ENCODE data around the gene RPS4Y1. TPM values are rescaled to one million over a fixed set of nuclear protein-coding genes. Genes with fewer than 3 reads are reported as not detected.

RPS4Y1 gene
- total and polyA plus RNA-seq, 2 of the 8 experiments (the other 6 are each of a cell fraction or from before 2014, with no cell fraction given), result 259 to 790 TPM

GRCh38 chrY:2797991-2798390 lies 43.4 kb upstream of the RPS4Y1 start:
- H4K20me1 ChIP-seq (replicated peaks in 1 of 2; ENCODE audit: control insufficient read depth in 1 of 2, insufficient read depth in 2 of 2, low read length in 2 of 2), result no peaks in the 10 kb centered on the region
- no peaks in the 10 kb centered on the region for H3K9me3 ChIP-seq (ENCODE audit: insufficient read depth in 2 of 2, low read depth in 1 of 2, low read length in 1 of 2)
- H2BK120ac ChIP-seq (replicated peaks; ENCODE audit: low read depth, low read length), result no peak overlapping the region
- no peak overlapping the region for H3K9ac ChIP-seq (replicated peaks in 1 of 4; ENCODE audit: extremely low read depth in 1 of 4, low read depth in 3 of 4, low read length in 3 of 4)
- H3K23me2 ChIP-seq (ENCODE audit: low read depth, low read length), result no peaks in the 10 kb centered on the region
- FAIRE-seq, result no peak
- H2BK20ac ChIP-seq (ENCODE audit: low read length), result no peak overlapping the region
- no peaks in the 10 kb centered on the region for H3K27me3 ChIP-seq (replicated peaks in 1 of 4; ENCODE audit: control insufficient read depth in 3 of 4, extremely low read depth in 1 of 4, insufficient read depth in 3 of 4, low read length in 3 of 4)
- H3K27ac ChIP-seq (ENCODE audit: low read depth, low read length), result no peak overlapping the region
- H3K14ac ChIP-seq (ENCODE audit: insufficient read length), result no peak overlapping the region
- H2BK5ac ChIP-seq (ENCODE audit: low read depth, low read length), result no peak overlapping the region
- no peak overlapping the region for H2AK5ac ChIP-seq (ENCODE audit: low read depth, low read length)
- H3K79me1 ChIP-seq (ENCODE audit: low read depth, low read length), result no peaks in the 10 kb centered on the region
- H3K18ac ChIP-seq (ENCODE audit: extremely low read depth, low read length), result no peak overlapping the region
- no peak overlapping the region for H2AFZ ChIP-seq (ENCODE audit: low read length)
- no peaks in the 10 kb centered on the region for H3K4me1 ChIP-seq (replicated peaks in 1 of 4; ENCODE audit: control insufficient read depth in 3 of 4, insufficient read depth in 4 of 4, low read length in 3 of 4)
- H3K4ac ChIP-seq (replicated peaks; ENCODE audit: insufficient read length, low read depth, low read length), result no peak overlapping the region
- no peak overlapping the region for H3K56ac ChIP-seq (replicated peaks; ENCODE audit: insufficient read length, low read depth, low read length)
- POLR2A ChIA-PET (ENCODE audit: partially characterized antibody), result interaction anchor here (0.8 to 1.8 kb wide), 3 partner anchors 44 to 46 kb away, joined by 3 to 4 read pairs (median 4); partner anchors contain the start of gene RPS4Y1
- no peak overlapping the region for H4K91ac ChIP-seq (replicated peaks; ENCODE audit: insufficient read length, low read length)
- H3K36me3 ChIP-seq (ENCODE audit: control insufficient read depth in 2 of 4, insufficient read depth in 4 of 4, low read length in 3 of 4), result no peaks in the 10 kb centered on the region
- H3K4me3 ChIP-seq (ENCODE audit: extremely low read depth in 1 of 4, insufficient read depth in 2 of 4, low read depth in 3 of 4, low read length in 4 of 4), result no peak overlapping the region
- no peaks in the 10 kb centered on the region for H3K79me2 ChIP-seq (ENCODE audit: control insufficient read depth in 1 of 2, insufficient read depth in 2 of 2, low read length in 2 of 2)
- H4K5ac ChIP-seq (ENCODE audit: insufficient read length, low read depth, low read length), result no peak overlapping the region
- H3K4me2 ChIP-seq (ENCODE audit: insufficient read depth in 1 of 2, low read depth in 2 of 2, low read length in 2 of 2), result no peak overlapping the region
- no peak overlapping the region for H3K23ac ChIP-seq (ENCODE audit: insufficient read length)
- H2BK12ac ChIP-seq (ENCODE audit: low read depth, low read length), result no peak overlapping the region
- CTCF ChIA-PET (ENCODE audit: partially characterized antibody), result no interaction called here
- H2BK15ac ChIP-seq (ENCODE audit: low read length), result no peak overlapping the region
- H4K8ac ChIP-seq (ENCODE audit: extremely low read depth, insufficient read depth, low read length), result no peak overlapping the region
- DNase-seq (ENCODE audit: low read depth in 1 of 2, low spot score in 2 of 2), result no peak
- no peak for TF ChIP-seq TEAD4 (IDR thresholded peaks at IDR 0.05; ENCODE audit: low read depth, low read length)
- no peak for TF ChIP-seq HDAC6 (IDR thresholded peaks at IDR 0.05; ENCODE audit: low read depth, low read length)
- no peak for TF ChIP-seq PHF8 (conservative IDR thresholded peaks at IDR 0.05; ENCODE audit: low read depth, low read length)
- TF ChIP-seq JUND (IDR thresholded peaks at IDR 0.05; ENCODE audit: low read length), result no peak
- TF ChIP-seq SP1 (IDR thresholded peaks at IDR 0.05; ENCODE audit: low read depth, low read length), result no peak
- no peak for TF ChIP-seq NANOG (IDR thresholded peaks at IDR 0.05; ENCODE audit: insufficient read depth, low read depth, low read length, poor library complexity, severe bottlenecking)
- TF ChIP-seq POLR2AphosphoS5 (IDR thresholded peaks at IDR 0.05; ENCODE audit: low read depth, low read length), result no peak
- TF ChIP-seq SIRT6 (IDR thresholded peaks at IDR 0.05; ENCODE audit: low read length), result no peak
- no peak for TF ChIP-seq EP300 (IDR thresholded peaks at IDR 0.05; ENCODE audit: borderline replicate concordance in 1 of 2, low read depth in 2 of 2, low read length in 2 of 2)
- TF ChIP-seq SUZ12 (IDR thresholded peaks at IDR 0.05; ENCODE audit: low read length), result no peak
- TF ChIP-seq RBBP5 (IDR thresholded peaks at IDR 0.05; ENCODE audit: borderline replicate concordance, low read depth, low read length), result no peak
- TF ChIP-seq KDM4A (IDR thresholded peaks at IDR 0.05; ENCODE audit: low read depth, low read length, severe bottlenecking), result no peak
- TF ChIP-seq FOSL1 (IDR thresholded peaks at IDR 0.05; ENCODE audit: insufficient read depth, low read depth, low read length), result no peak
- TF ChIP-seq ATF2 (IDR thresholded peaks at IDR 0.05; ENCODE audit: low read length), result no peak
- TF ChIP-seq SP4 (IDR thresholded peaks at IDR 0.05; ENCODE audit: low read length), result no peak

Data from H1 (cell line).